ENCODE measurements around the gene ZNF74.
A peak's percentile ranks its signal among the peaks of the same experiment; 100 is the strongest.
"Not testable (repeated sequence)": the region's sequence is repeated elsewhere in the genome, so short reads cannot be mapped to it uniquely, and the experiment has no call there.

ZNF74 gene

GRCh38 chr22:20393705-20394476 is at the start of gene ZNF74:
ZNF74 (plus strand) TSS chr22:20394151; CDS start chr22:20394629, 478 bp downstream.
- DNase-seq: peak; percentile 85 to 88

GRCh38 chr22:20346553-20346952 is 47.4 kb upstream of the ZNF74 start:
- not testable (repeated sequence) for DNase-seq

- DNase-seq: not testable (repeated sequence)
These were observed 41.4 kb upstream of the ZNF74 start for GRCh38 chr22:20352536-20352935.

DNA sequence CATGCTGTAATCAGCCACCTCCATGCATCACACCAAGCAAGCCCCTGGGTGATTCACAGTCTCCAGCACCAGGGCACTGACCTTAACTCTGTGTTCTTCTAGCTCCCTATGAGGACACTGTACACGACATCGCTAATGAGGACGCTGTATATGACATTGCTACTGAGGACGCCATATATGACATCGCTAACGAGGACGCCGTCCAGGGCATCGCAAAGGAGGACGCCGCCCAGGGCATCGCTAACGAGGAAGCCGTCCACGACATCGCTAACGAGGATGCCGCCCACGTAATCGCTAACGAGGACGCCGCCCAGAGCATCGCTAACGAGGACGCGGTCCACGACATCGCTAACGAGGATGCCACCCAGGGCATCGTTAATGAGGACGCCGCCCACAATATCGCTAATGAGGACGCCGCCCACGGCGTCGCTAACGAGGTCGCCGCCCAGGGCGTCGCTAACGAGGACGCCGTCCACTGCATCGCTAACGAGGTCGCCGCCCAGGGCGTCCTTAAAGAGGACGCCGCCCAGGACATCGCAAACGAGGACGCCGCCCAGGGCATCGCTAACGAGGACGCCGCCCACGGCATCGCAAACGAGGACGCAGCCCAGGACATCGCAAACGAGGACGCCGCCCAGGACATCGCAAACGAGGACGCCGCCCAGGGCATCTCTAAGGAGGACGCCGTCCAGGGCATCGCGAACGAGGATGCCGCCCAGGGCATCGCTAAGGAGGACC is 39.5 kb upstream of the ZNF74 start:
- no peak for DNase-seq

DNA sequence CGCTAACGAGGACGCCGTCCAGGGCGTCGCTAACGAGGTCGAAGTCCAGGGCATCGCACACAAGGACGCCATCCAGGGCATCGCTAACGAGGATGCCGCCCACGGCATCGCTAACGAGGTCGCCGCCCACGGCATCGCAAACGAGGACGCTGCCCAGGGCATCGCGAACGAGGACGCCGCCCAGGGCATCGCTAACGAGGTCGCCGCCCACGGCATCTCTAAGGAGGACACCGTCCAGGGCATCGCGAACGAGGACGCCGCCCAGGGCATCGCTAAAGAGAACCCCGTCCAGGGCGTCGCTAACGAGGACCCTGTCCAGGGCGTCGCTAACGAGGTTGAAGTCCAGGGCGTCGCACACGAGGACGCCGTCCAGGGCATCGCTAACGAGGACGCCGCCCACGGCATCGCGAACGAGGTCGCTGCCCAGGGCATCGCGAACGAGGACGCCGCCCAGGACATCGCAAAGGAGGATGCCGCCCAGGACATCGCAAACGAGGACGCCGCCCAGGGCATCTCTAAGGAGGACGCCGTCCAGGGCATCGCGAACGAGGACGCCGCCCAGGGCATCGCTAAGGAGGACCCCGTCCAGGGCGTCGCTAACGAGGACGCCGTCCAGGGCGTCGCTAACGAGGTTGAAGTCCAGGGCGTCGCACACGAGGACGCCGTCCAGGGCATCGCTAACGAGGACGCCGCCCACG is 37.9 kb upstream of the ZNF74 start:
- DNase-seq: not testable (repeated sequence)

DNA sequence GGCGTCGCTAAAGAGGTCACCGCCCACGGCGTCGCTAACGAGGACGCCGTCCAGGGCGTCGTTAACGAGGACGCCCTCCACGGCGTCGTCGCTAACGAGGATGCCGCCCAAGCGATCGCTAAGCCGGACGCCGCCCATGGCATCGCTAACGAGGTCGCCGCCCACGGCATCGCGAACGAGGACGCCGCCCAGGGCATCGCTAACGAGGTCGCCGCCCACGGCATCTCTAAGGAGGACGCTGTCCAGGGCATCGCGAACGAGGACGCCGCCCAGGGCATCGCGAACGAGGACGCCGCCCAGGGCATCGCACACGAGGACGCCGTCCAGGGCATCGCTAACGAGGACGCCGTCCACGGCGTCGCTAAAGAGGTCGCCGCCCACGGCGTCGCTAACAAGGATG is 37.0 kb upstream of the ZNF74 start:
- not testable (repeated sequence) for DNase-seq

- DNase-seq: not testable (repeated sequence)
These were observed 36.0 kb upstream of the ZNF74 start for GRCh38 chr22:20357967-20358366.

- not testable (repeated sequence) for DNase-seq
These were observed 35.3 kb upstream of the ZNF74 start for GRCh38 chr22:20358503-20359239.

GRCh38 chr22:20360261-20360660 is 33.7 kb upstream of the ZNF74 start:
- not testable (repeated sequence) for DNase-seq

DNA sequence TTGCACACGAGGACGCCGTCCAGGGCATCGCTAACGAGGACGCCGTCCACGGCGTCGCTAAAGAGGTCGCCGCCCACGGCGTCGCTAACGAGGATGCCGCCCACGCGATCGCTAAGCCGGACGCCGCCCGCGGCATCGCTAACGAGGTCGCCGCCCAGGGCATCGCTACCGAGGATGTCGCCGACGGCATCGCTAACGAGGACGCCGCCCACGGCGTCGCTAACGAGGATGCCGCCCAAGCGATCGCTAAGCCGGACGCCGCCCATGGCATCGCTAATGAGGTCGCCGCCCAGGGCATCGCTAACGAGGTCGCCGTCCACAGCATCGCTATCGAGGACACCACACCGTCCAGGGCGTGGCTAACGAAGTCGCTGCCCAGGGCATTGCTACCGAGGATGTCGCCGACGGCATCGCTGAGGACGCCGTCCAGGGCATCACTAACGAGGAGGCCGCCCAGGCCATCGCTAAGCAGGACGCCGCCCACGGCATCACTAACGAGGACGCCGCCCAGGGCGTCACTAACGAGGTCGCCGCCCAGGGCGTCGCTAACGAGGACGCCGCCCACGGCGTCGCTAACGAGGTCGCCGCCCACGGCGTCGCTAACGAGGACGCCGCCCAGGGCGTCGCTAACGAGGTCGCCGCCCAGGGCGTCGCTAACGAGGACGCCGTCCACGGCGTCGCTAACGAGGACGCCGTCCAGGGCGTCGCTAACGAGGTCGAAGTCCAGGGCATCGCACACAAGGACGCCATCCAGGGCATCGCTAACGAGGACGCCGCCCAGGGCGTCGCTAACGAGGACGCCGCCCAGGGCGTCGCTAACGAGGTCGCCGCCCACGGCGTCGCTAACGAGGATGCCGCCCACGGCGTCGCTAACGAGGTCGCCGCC is 32.8 kb upstream of the ZNF74 start:
- DNase-seq: not testable (repeated sequence)

- not testable (repeated sequence) for DNase-seq
These were observed 32.2 kb upstream of the ZNF74 start for GRCh38 chr22:20361752-20362229.

GRCh38 chr22:20362403-20362802 is 31.5 kb upstream of the ZNF74 start:
- DNase-seq: not testable (repeated sequence)

- DNase-seq: not testable (repeated sequence)
These were observed 29.4 kb upstream of the ZNF74 start for GRCh38 chr22:20364335-20365260.

GRCh38 chr22:20366841-20367240 is 27.1 kb upstream of the ZNF74 start:
- DNase-seq: not testable (repeated sequence)

DNA sequence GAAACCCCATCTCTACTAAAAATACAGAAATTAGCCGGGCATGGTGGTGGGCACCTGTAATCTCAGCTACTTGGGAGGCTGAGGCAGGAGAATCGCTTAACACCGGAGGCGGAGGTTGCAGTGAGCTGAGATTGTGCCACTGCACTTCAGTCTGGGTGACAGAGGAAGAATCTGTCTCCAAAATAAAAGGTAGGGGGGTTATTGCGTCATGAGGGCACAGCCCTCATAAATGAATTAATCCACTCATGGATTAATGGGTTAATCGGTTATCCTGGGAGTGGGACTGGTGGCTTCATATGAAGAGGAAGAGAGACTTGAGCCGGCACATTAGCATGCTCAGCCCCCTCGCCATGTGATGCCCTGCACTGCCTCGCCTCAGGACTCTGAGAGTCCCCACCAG is 25.1 kb upstream of the ZNF74 start:
- not testable (repeated sequence) for DNase-seq

GRCh38 chr22:20371687-20372086 is 22.3 kb upstream of the ZNF74 start:
- not testable (repeated sequence) for DNase-seq

- not testable (repeated sequence) for DNase-seq
These were observed 21.5 kb upstream of the ZNF74 start for GRCh38 chr22:20372406-20372854.

- DNase-seq: not testable (repeated sequence)
These were observed 20.7 kb upstream of the ZNF74 start for GRCh38 chr22:20373195-20373706.

DNA sequence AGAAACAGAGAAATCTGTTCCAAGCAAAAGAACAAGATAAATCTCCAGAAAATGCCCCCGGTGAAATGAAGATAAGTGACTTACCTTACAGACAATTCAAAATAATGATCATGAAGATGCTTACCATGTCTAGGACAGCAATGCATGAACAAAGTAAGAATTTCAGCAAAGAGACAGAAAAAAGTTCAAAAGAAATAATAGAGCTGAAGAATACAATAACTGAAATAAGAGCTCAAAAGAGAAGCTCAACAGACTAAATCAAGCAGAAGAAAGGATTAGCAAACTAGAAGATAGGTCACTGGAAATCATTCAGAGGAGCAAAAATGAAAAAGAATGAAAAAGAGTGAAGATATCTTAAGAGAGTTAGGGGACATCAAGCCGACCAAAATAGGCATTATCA is 19.8 kb upstream of the ZNF74 start:
- DNase-seq: not testable (repeated sequence)

- not testable (repeated sequence) for DNase-seq
These were observed 17.7 kb upstream of the ZNF74 start for GRCh38 chr22:20376281-20376680.

Data from hippocampal formation (tissue), 2 donors.